Fibroblast of skin of abdomen (primary cell): ENCODE data around the gene CDAN1.
"Not testable (repeated sequence)": the region's sequence is repeated elsewhere in the genome, so short reads cannot be mapped to it uniquely, and the experiment has no call there.

Experiments used
- DNase-seq: peaks from one replicate; pipeline ENCODE4 v3.0.0-alpha.2; 2013

The CDAN1 gene

DNA sequence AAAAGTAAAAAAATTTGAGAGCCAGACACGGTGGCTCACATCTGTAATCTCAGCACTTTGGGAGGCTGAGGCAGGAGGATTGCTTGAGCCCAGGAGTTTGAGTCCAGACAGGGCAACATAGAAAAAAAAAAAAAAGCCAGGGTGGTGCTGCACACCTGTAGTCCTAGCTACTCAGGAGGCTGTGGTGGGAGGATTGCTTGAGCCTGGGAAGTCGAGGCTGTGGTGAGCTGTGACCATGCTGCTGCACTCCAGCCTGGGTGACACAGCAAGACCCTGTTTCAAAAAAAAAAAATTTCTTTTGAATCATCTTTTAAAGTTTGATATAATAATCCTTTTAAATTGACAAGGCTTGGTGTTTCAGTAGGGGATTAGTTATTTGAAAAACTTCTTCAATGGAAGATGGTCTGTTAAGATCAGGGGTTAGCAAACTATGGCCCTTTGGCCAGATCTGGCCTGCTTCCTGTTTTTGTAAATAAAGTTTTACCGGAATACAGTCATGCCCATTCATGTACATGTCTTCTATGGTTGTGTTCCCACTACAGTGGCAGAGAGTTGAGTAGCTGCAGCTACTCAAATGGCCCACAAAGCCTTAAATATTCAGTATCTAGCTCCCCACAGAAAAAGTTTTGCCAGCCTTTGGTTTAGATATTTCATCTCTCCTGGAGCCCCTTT lies 28.9 kb downstream of the CDAN1 start:
- no peak for DNase-seq

DNA sequence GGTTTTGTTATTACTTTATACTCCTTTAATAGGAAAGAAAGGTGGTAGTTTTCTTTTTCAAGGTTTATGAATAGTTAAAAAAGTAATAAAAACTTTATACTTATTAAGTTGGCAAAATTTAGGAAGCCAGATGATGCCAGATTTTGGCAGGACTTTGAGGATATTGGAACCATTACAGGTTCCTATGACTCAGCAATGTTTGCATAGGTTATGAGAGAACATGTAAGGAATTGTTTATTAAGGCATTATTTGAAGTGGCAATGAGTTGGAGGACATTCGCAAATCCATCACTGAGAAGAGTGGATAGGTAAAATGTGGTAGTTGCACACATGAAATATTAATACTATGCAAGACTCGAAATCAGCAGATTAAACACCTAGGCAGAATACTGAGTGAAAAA lies 29.9 kb downstream of the CDAN1 start:
- DNase-seq: no peak

DNA sequence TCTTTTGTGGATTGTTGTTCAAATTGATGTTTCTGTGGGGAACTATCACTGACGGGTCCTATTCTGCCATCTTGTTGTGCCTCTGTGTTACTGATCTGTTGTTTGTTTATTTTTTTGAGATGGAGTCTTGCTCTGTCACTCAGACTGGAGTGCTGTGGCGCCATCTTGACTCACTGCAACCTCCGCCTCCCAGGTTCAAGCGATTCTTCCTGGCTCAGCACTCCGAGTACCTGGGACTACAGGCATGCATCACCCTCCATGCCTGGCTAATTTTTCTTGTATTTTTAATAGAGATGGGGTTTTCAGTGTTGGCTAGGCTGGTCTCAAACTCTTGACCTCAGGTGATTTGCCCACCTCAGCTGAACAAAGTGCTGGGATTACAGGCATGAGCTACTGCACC lies 31.6 kb downstream of the CDAN1 start:
- no peak for DNase-seq

DNA sequence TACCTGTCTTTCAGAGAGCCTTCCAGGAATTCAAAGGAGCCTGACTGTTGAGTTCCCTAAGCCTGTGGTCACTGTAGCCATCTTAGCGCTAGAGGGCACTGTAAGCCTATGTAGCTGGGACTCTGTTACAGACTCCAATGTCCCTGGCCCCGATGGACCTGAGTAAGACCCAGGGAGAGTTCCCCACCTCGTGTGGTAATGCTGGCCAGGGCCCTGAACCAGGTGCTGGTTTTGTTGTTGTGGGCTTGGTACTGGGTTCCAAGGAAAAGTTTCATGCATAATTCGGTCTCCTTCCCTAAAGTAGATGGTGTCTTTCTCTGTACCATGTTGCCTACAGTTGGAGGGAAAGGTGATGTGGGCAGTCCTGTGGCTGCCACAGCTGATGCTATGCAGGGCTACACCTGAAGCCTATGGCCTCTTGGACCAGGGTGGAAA lies 32.4 kb downstream of the CDAN1 start:
- peak; percentile 66 for DNase-seq

DNA sequence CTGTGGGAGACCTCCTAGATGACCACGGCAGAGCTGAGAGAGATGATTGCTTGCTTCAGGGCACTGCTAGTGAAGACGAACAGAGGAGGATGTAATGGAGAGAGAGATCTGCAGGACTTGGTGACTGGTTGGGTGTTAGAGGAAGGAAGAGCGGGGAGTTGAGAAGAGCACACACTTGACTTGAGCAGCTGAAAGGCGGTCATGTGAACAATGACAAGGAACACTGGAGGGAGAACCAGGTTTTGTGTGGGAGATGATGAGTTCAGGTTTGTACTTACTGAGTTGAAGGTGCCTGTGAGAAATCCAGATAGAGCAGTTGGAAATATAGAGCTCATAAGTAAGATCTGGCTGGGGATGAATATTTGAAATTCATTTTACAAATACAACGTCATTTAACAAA lies 40.3 kb downstream of the CDAN1 start:
- DNase-seq: no peak

DNA sequence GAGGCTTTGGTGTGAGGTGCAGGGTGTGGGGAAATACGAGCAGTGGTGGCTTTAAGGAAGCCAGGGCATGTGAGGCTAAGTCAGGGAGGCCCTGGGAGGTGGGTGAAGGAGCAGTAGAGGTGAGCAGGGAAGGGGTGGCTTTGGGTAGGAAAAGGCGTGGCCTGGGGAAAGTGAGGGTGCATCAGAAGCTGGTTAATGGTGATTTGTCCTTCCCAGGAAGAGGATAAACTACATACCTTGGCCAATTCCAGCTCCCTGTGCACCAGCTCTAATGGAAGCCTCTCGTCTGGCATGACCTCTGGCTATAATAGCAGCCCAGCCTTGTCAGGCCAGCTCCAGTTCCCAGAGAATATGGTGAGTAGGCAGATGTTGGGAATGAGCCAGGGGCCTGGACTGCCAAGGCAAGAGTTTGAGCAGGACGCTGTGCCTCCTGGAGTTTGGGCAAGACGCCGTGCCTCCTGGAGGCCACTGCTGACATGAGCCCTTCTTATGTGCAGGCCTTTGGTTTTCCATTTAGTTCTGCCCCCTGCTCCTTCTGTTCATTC lies 41.3 kb downstream of the CDAN1 start:
- no peak for DNase-seq

DNA sequence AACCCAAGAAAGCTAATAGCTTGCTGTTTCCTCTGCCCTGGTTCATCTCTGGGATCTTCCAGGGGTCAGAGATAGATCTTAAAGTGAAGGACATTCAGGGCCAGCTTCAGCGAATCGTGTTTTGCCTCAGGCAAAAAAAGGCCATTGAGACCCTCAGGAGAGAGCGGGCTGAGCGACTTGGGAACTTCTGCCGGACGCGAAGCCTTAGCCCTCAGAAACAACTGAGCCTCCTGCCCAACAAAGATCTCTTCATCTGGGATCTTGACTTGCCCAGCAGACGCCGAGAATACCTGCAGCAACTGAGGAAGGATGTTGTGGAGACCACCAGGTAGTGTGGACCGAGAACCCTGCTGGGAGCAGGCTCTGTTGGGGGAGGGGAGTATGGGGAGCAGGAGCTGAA lies 42.5 kb downstream of the CDAN1 start:
- no peak for DNase-seq

DNA sequence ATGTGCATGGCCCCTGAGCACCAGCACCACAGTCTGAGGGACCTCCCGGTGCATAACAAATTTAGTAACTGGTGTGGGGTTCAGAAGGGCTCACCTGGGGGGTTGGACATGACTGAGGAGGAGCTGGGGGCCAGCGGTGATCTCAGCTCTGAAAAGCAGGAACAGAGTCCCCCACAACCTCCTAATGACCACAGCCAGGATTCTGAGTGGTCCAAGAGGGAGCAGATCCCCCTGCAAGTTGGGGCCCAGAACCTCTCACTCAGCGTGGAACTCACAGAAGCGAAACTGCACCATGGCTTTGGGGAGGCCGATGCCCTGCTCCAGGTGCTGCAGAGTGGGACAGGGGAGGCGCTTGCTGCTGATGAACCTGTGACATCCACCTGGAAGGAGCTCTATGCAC lies 43.0 kb downstream of the CDAN1 start:
- DNase-seq: no peak

DNA sequence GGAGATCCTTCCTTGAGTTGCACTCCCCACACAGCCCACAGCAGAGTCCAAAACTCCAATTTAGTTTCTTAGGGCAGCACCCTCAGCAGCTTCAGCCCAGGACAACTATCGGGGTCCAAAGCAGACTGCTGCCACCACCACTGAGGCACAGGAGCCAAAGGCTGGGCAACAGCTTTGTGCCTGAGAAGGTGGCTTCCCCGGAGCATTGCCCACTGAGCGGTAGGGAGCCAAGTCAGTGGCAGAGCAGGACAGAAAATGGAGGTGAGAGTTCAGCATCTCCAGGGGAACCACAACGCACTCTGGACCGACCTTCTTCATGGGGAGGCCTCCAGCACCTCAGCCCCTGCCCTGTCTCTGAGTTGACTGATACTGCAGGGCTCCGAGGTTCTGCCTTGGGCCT lies 43.4 kb downstream of the CDAN1 start:
- DNase-seq: no peak

DNA sequence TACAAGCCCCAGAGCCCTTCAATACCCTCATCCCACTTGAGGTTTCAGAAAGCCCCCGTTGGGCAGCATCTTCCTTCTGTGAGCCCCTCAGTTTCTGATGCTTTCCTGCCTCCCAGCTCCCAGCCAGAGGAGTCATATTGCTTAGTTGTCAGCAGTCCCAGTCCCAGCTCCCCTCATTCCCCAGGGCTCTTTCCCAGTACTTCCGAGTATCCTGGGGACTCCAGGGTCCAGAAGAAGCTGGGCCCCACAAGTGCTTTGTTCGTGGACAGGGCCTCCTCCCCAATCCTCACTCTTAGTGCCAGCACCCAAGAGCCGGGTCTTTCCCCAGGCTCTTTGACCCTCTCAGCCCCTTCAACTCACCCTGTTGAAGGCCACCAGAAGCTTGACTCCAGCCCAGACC lies 43.9 kb downstream of the CDAN1 start:
- DNase-seq: no peak

DNA sequence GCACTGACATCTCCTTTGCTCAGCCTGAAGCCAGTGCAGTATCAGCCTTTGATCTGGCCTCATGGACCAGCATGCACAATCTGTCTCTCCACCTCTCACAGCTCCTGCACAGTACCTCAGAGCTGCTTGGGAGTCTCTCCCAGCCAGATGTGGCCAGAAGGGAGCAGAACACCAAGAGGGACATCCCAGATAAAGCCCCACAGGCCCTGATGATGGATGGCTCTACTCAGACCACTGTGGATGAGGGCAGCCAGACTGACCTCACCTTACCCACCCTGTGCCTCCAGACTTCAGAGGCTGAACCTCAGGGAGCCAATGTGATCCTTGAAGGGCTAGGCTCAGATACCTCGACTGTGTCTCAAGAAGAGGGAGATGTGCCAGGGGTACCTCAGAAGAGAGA lies 44.4 kb downstream of the CDAN1 start:
- DNase-seq: no peak

DNA sequence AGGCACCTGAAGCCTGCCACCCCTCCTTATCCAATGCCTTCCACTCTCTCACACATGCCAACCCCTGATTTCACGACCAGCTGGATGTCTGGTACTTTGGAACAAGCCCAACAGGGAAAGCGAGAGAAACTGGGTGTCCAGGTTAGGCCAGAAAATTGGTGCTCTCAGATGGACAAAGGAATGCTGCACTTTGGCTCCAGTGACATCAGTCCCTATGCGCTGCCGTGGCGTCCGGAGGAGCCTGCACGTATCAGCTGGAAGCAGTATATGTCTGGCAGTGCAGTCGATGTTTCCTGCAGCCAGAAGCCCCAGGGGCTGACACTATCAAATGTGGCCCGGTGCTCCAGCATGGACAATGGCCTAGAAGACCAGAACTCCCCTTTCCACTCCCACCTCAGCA lies 45.2 kb downstream of the CDAN1 start:
- DNase-seq: no peak

DNA sequence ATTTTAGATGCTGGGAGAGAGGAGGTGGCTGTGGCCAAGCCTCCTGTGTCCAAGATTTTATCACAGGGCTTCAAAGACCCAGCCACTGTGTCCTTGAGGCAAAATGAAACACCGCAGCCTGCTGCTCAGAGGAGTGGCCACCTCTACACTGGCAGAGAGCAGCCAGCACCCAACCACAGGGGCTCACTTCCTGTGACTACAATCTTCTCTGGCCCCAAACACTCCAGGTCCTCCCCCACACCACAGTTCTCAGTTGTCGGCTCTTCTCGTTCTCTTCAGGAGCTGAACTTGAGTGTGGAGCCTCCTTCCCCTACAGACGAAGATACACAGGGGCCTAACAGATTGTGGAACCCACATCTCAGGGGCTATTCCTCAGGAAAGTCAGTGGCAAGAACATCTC lies 45.6 kb downstream of the CDAN1 start:
- no peak for DNase-seq

DNA sequence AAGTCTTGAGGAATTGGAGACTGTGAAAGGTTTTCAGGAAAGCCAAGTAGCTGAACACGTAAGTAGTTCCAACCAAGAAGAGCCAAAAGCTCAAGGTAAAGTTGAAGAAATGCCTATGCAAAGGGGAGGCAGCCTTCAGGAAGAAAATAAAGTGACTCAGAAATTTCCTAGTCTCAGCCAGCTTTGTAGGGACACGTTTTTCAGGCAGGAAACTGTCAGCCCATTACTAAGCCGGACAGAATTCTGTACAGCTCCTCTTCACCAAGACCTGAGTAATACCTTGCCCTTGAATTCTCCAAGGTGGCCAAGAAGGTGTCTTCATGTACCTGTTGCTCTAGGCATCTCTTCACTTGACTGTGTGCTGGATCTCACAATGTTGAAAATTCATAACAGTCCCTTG lies 48.6 kb downstream of the CDAN1 start:
- no peak for DNase-seq

DNA sequence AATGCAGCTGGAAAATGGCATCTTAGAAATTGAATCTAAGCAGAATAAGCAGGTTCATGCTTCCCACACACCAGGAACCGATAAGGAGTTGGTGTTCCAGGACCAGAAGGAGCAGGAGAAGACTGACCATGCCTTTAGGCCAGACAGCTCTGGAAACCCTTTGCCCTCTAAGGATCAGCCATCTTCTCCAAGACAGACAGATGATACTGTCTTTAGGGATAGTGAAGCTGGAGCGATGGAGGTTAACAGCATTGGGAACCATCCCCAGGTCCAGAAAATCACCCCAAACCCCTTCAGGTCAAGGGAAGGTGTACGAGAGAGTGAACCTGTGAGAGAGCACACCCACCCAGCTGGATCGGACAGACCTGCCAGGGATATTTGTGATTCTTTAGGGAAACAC lies 49.2 kb downstream of the CDAN1 start:
- no peak for DNase-seq

DNA sequence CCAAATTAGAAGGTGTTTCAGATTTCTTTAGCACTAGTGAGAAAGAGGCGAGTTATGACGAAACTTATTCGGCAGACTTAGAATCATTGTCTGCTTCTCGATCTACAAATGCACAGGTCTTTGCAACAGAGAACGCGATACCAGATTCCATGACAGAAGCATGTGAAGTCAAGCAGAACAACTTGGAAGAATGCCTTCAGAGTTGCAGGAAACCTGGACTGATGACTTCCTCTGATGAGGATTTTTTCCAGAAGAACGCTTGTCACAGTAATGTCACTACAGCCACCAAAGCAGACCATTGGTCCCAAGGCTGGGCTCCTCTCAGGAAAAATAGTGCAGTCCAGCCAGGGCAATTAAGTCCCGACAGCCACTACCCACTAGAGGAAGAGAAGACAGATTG lies 50.6 kb downstream of the CDAN1 start:
- DNase-seq: no peak

DNA sequence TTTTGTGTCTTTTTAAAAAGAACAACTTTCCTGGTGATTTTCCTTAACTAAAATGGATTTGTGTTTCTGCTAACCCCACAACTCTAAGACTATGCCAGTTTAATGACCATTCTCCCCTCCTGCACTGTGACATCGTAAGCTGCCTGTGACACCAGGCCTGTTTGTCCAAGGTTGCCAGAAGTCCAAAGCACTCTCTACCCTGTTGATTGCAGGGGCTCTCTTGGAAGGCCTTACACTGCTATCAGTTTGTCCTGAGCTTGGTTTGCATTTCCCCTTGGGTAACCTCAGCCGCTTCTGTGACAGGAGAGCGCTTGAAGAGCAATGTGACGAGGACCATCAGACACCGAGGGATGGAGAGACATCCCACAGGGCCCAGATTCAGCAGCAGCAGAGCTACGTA lies 55.8 kb downstream of the CDAN1 start:
- DNase-seq: no peak

DNA sequence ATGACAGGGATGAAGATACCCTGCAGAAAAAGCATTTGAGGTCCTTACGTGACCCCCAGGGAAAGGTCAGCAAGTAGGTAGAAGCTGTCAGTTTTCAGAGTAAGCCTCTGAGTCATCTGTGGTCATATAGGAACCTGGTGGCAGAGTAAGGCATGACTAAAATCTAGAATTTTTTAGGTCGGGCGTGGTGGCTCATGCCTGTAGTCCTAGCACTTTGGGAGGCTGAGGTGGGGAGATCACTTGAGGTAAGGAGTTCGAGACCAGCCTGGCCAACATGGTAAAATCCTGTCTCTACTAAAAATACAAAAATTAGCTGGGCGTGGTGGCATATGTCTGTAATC lies 56.8 kb downstream of the CDAN1 start:
- not testable (repeated sequence) for DNase-seq

DNA sequence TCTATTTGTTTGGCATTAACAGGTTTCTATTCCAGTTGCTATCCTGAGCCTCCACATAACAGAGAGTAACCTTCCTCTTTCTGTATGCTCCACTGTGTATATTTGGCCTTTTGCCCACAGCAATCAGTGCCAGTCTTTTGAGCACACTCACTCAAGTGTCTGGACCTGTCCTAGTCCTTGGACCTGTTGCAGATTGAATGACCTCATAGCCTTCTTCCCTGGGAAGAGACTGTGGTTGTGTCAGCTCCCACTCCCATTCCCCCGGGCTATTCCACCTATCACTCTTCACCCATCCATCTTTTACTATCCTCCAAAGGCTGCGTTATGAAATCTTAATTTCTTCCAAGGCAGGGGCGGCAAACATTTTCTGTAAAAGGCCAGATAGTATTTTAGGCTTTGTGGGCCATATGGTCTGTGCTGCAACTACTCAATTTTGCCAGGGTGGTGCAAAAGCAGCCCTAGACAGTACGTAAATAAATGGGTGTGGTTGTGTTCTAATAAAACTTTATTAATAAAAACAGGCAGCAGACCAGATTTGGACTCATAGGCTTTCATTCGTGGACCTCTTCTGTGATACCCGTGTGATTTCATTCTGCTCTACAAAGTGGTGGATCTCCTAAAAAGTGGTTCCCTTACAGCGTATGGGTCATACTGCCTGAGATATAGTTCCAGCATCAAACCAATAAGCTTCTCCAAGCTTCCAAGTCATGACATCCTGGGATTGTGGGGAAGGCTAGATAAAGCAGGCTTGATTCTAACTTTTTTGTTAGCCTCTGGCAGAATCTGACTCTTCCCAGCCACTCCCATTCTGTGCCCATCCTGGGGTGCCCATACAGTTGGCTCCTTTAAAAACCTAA lies 57.4 kb downstream of the CDAN1 start:
- DNase-seq: no peak

DNA sequence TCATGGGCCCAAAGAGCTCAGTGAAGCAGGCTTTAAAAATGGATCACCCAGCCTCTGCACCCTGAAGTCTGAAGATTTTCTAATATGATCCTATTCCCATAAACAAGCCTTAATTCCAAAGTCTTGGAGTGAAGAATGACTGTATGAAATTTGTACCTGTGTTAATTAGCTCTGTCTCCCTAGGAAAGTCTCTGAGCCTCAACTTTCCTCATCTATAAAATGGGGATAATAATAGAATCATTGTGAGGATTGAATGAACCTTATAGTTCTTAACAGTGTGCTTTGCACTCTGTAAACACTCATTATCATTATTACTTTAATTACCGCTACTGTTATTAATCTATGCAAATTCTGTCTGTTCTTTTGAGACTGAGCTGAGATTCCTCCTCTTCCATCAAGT lies 61.9 kb downstream of the CDAN1 start:
- no peak for DNase-seq

DNA sequence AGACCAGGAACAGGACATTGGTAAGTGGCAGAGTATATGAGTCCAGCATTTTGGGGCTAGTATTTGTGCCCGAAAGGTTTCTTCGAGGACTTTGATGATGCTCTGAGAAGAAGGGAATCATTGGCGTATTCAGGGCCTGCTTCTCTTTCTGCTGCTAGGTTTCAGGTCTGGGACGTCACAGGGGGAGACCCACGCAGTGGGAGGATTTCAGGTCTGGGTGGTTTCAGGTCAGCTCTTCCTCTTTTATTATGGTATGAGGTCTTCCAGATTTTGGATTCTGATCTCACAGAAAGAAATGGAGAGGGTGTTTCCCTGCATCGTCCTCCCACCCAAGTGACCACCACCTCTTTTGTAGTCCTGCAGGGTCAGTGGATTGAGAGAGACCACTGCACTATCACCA lies 62.5 kb downstream of the CDAN1 start:
- no peak for DNase-seq
